Mucosa of descending colon (tissue), 3 donors: ENCODE data around the gene OR10H5. TPM values are rescaled to one million over a fixed set of nuclear protein-coding genes. Genes with fewer than 3 reads are reported as not detected.
"Not testable (repeated sequence)": the region's sequence is repeated elsewhere in the genome, so short reads cannot be mapped to it uniquely, and the experiment has no call there.

ENCODE experiments used
- ATAC-seq: fragments of 200-7000 bp; cut with Tn5 transposase; one replicate; pipeline ENCODE4 v1.9.1; 2020; ENCODE audit warnings: mild to moderate bottlenecking, moderate library complexity
- DNase-seq, 3 donors: peaks; one replicate each; pipeline ENCODE4 v3.0.0-alpha.2; 2020
- H3K36me3 ChIP-seq: fragments of 200-600 bp; one replicate; pipeline ENCODE4 v1.8.0; 2021; ENCODE audit warnings: low read depth, mild to moderate bottlenecking
- H3K4me1 ChIP-seq: fragments of 200-600 bp; one replicate; pipeline ENCODE4 v1.8.0; 2021; ENCODE audit warnings: low read depth, mild to moderate bottlenecking
- H3K4me3 ChIP-seq: fragments of 200-600 bp; one replicate; pipeline ENCODE4 v1.8.0; 2021; ENCODE audit warnings: mild to moderate bottlenecking
- H3K9me3 ChIP-seq: fragments of 200-600 bp; one replicate; pipeline ENCODE4 v1.8.0; 2021; ENCODE audit warnings: mild to moderate bottlenecking
- CTCF ChIP-seq: fragments of 200-600 bp; IDR thresholded peaks from one replicate; pipeline ENCODE4 v1.8.0; 2022; ENCODE audit warnings: antibody characterized with exemption, mild to moderate bottlenecking
- intact Hi-C, 2 donors: fragments of 100-400 bp; cut with DNase I in 1 of 2; cut with micrococcal nuclease in 1 of 2; formaldehyde crosslinking; loops; one replicate each; pipeline versions ENCODE4 v1.11.0 to v1.11.1; 2022; cut with DNase I, micrococcal nuclease
- total RNA-seq, 3 donors: library from RNA; stranded (reverse); fragmentation: NEBNext Ultra II Directional in 2 of 3; extraction: Animal tissue kit (Norgen Biotek cat#: 25700) in 2 of 3; gene quantifications; one replicate each; pipeline versions ENCODE4 v1.2.1 to v1.2.4, GENCODE V29; 2021 to 2023
- donor health status: DM: no; HTN: no; CAD: no; lungs with moderate emphysema.
- donor health status: DM: no; HTN: no; CAD: no.
- donor health status: DM: no; HTN: yes; CAD: no.

Gene OR10H5
- total RNA-seq, 3 donors from 2014 or later: not detected

- no peak overlapping the region for H3K4me3 ChIP-seq
- DNase-seq (peak in 2 of 3 donors; percentile 42 to 45), ATAC-seq (peak; percentile 19)
Observed at GRCh38 chr19:15759962-15760565, 27.4 kb upstream of the OR10H5 start.

GRCh38 chr19:15769586-15769985 is 17.9 kb upstream of the OR10H5 start:
- intact Hi-C loops: no loop called here
- ATAC-seq (no peak), DNase-seq (peak in 1 of 3 donors; percentile 28)
- no peak overlapping the region for H3K4me3 ChIP-seq
- no peaks in the 10 kb centered on the region for H3K9me3 ChIP-seq
- H3K4me1 ChIP-seq: no peaks in the 10 kb centered on the region
- H3K36me3 ChIP-seq: no peaks in the 10 kb centered on the region
- TF ChIP-seq CTCF: no peak

More at GRCh38 chr19:15759962-15760565, 27.4 kb upstream of the OR10H5 start:
- TF ChIP-seq CTCF: peak; percentile 19
- intact Hi-C loops: no loop called here
- Histone ChIP-seq H3K4me1 (no peaks in the 10 kb centered on the region), H3K9me3 (no peaks in the 10 kb centered on the region), H3K36me3 (no peaks in the 10 kb centered on the region)

- intact Hi-C loops, DNase-seq, ATAC-seq, H3K4me1 ChIP-seq, H3K36me3 ChIP-seq, H3K4me3 ChIP-seq, H3K9me3 ChIP-seq: not testable (repeated sequence)
Observed at GRCh38 chr19:15774159-15774558, 13.3 kb upstream of the OR10H5 start.

GRCh38 chr19:15775249-15775648 is 12.2 kb upstream of the OR10H5 start:
- ATAC-seq (no peak), DNase-seq (no peak)
- intact Hi-C loops: no loop called here
- no peaks in the 10 kb centered on the region for H3K36me3 ChIP-seq
- no peaks in the 10 kb centered on the region for H3K9me3 ChIP-seq
- H3K4me1 ChIP-seq: peaks cover under 1% of the 10 kb centered on the region
- TF ChIP-seq CTCF: no peak
- no peak overlapping the region for H3K4me3 ChIP-seq

- H3K4me1 ChIP-seq: peaks cover 9% of the 10 kb centered on the region
- TF ChIP-seq CTCF: no peak
- ATAC-seq (no peak), DNase-seq (no peak)
- intact Hi-C loops: no loop called here
- H3K4me3 ChIP-seq: no peak overlapping the region
- H3K36me3 ChIP-seq: no peaks in the 10 kb centered on the region
- no peaks in the 10 kb centered on the region for H3K9me3 ChIP-seq
Observed at GRCh38 chr19:15776264-15776663, 11.2 kb upstream of the OR10H5 start.

- Histone ChIP-seq H3K9me3 (no peaks in the 10 kb centered on the region), H3K4me3 (no peak overlapping the region), H3K36me3 (no peaks in the 10 kb centered on the region), H3K4me1 (peaks cover 9% of the 10 kb centered on the region)
- TF ChIP-seq CTCF: no peak
- ATAC-seq (peak; percentile 56), DNase-seq (no peak)
- intact Hi-C loops: no loop called here
Observed at GRCh38 chr19:15776991-15777970, 10.2 kb upstream of the OR10H5 start.
